ENCODE results near the gene RASAL2.
"Not testable (repeated sequence)": the region's sequence is repeated elsewhere in the genome, so short reads cannot be mapped to it uniquely, and the experiment has no call there.

The RASAL2 gene

GRCh38 chr1:178300352-178300699 lies 206.4 kb downstream of the RASAL2 start:
- DNase-seq = no peak

DNA sequence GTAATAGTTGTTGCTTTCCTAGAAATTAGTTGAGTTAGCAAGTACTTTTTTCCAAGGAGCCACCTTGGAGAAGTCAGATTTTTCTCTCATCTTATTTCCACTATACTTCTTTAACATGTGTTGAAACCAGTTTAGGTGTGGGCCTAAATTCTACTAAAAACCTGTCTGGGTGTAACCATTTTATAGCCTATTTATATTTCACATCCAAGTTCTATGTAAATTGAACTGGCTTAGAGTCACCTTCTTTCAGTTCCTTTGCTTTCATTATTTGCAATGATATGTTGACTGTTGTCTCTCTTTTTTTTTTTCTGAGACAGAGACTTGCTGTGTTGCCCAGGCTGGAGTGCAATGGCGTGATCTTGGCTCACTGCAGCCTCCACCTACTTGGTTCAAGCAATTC lies 207.2 kb downstream of the RASAL2 start:
- DNase-seq = no peak

DNA sequence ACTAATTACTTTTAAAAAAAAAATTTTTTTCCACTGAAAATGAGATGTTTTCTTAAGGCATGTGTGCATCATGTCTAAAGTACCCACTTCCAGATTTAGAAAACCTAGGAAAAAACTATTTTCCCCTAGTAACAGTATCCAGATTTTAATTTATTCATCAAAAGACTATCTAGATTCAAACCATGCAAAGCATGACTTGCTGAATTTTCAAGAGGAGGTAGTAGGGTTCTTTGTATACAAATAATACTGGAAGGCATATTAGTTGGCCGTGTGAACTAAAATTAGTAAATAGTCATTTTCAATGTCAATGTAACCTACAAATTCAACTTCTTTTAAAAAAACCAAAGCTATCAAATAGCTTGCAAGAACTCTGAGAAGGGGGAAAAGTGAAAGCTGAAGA lies 213.4 kb downstream of the RASAL2 start:
- DNase-seq = no peak

- no peak for DNase-seq
Measured at GRCh38 chr1:178308438-178308837, 214.5 kb downstream of the RASAL2 start.

GRCh38 chr1:178310685-178311105 lies 216.8 kb downstream of the RASAL2 start:
- DNase-seq = peak; percentile 69

DNA sequence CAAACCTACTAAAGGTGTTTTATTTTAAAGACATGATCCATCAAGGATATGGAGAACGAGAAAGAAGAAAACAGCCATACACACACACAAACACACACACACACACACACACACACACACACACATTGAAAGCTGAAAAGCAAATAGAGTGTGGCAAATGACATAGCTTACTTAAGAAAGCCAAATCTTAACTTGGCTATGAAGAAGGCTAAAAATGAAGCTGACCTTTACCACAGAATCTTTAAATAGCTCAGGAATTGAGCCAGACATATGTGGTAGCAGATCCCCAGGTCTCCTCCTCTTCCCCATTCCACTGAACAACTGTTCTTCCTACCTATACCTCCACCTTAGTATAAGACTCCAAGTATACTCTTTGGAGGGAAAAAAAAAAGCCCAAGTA lies 217.3 kb downstream of the RASAL2 start:
- no peak for DNase-seq

- peak; percentile 4 for DNase-seq
Measured at GRCh38 chr1:178320280-178320982, 226.5 kb downstream of the RASAL2 start.

- DNase-seq = no peak
Measured at GRCh38 chr1:178323067-178323466, 229.2 kb downstream of the RASAL2 start.

GRCh38 chr1:178324003-178324402 lies 230.1 kb downstream of the RASAL2 start:
- DNase-seq = no peak

- no peak for DNase-seq
Measured at GRCh38 chr1:178328728-178329127, 234.8 kb downstream of the RASAL2 start.

DNA sequence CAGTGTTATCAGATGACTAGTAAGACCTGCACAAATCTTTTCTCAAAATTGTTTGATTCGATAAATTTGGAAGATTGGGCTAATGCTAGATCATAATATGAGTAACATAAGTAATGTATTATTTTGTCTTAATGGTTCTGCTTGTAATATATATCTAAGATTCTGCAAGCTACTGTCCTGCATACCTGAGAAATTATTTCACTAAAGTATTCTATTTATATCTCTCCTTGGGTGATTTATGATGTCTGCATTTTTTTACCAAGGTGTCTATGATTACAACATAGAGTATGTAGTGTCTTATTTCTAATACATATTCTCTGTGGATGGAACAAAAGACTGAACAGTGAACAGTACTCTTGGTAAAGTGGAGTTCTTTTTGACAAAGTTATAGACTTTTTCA lies 236.2 kb downstream of the RASAL2 start:
- DNase-seq = no peak

GRCh38 chr1:178330848-178331497 lies 237.1 kb downstream of the RASAL2 start:
- peak; percentile 17 for DNase-seq

DNA sequence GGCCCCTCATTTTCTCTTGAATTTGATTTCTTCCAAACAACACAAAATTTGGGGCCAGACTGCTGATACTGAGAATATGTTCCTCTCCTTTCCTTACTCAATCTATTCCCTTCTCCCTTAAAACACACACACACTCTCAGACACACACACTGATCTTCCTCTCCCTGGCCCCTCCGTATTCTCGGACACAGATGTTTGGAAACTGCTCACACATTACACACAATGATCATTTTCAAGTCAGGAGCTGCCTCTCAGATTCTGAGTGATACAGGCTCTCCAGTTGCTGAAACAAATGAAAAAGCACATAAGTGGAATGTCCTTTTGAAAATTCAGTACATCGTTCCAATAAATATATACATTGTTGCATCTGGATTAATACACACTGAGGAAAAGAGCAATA lies 241.5 kb downstream of the RASAL2 start:
- no peak for DNase-seq

GRCh38 chr1:178337091-178337706 lies 243.3 kb downstream of the RASAL2 start:
- no peak for DNase-seq

- DNase-seq = no peak
Measured at GRCh38 chr1:178339834-178340233, 245.9 kb downstream of the RASAL2 start.

GRCh38 chr1:178341261-178341956 lies 247.5 kb downstream of the RASAL2 start:
- DNase-seq = no peak

GRCh38 chr1:178342745-178343144 lies 248.8 kb downstream of the RASAL2 start:
- DNase-seq = no peak

GRCh38 chr1:178344513-178345091 lies 250.7 kb downstream of the RASAL2 start:
- DNase-seq = no peak

DNA sequence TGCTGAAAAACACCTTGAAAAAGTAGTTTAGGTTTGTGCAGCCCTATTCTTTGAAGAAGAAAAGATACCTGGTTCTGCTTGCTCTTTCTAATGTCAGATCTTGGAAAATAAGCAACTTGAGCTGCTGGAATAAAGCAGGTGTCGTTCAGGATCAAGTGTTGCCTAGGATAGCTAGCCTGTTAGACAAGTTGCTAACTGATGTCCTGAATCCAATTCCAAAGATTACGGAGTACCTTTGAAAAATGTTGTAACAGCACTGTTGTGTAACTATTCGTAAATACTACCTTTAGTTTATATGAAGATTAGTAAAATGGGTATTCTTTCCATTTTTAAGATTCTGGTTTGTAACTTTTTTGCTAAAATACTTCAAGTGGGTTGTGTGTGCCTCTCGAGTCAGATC lies 251.3 kb downstream of the RASAL2 start:
- DNase-seq = no peak

DNA sequence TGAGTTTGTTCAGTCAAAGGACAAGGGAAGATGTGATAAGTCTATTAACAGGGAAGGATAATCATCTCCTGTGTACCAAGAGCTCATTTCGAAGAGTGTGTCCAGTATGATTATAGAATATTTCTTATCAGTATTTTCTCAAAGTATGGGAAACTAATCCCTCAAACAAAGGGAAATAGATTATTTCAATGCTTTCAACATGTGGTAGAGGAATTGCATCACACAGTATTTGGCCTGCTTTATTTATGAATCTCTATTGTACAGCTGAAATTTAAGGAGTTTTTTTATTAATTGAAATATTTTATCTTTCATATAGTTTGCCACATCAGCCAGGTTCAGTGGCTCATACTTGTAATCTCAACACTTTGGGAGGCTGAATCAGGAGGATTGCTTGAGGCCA lies 251.9 kb downstream of the RASAL2 start:
- DNase-seq = no peak

DNA sequence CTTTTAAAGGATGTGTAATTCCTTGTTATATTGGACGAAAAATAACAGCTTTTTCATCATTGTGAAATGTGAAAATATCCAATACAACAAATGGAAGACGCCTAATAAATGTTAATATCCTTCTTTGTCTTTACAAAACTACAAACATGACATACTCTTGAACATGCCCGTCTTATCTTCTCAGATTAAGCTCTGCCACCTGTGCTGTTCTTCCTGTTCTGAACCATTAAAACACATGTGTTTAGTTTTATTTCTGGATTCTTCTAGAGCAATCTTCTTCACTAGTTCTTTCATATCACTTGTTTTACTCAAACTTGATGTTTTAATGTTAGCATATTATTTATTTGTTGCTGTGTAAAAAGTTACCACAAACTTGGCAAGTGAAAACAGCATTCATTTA lies 255.9 kb downstream of the RASAL2 start:
- DNase-seq = no peak

- not testable (repeated sequence) for DNase-seq
Measured at GRCh38 chr1:178351911-178352310, 258.0 kb downstream of the RASAL2 start.

DNA sequence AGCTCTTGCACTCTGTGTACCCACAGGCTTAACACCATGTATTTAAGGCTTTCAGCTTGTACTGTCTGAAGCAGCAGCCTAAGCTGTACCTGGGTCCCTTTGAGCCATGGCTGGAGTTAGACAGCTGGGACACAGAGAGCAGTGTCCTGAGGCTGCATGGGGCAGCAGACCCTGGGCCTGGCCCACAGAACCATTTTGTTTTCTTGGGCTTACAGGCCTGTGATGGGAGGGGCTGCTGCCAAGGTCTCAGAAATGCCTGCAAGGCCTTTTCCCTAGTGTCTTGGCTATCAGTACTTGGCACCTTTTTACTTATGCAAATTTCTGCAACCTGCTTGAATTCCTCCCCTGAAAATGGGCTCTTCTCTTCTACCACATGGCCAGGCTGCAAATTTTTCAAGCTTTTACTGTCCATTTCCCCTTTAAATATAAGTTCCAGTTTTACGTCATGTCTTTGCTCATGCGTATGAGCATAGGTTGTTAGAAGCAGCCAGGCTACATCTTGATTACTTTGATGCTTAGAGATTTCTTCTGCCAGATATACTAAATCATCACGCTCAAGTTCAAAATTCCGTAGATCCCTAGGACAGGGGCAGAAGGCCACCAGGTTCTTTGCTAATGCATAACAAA lies 259.0 kb downstream of the RASAL2 start:
- DNase-seq = no peak

All from COR-L47 (cell line).